Inferior parietal cortex (tissue), 1 donor: ENCODE results near the gene MRPL16.
"Not testable (repeated sequence)": the region's sequence is repeated elsewhere in the genome, so short reads cannot be mapped to it uniquely, and the experiment has no call there.

Experiments used
- DNase-seq: peaks from one replicate; pipeline ENCODE4 v3.0.0-alpha.2; 2016; ENCODE audit errors: extremely low spot score

Gene MRPL16

GRCh38 chr11:59812220-59812619, 1.6 kb upstream of the MRPL16 start:
- no peak for DNase-seq

GRCh38 chr11:59810911-59811259, 307 bp upstream of the MRPL16 start:
- DNase-seq, result no peak

DNA sequence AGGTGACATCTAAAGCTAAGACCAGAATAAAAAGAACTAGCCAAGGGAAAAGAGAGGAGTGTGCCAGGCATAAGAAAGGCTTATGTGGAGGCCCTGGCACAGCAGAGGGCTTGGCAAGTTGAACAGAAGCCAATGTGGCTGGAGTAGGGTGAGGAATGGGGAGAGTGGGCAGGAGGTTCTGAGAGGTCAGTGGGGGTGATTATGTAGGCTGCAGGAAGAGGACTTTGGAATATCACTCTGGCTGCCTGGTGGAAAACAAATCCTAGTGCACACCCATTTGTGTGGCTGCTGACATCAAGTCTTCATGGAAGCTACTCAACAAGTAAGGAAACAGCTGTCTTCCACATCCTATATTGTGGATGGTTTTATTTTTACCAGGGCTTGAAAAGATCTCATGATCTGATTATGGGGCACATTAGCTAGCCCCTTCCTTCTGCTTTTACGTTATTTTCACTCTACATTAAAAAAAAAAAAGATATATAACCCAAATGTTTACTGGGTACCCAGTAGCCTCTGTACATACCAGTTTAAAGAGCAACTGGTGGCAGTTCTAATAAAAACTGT, 3.4 kb downstream of the MRPL16 start:
- DNase-seq, result no peak

GRCh38 chr11:59804061-59804460, 6.5 kb downstream of the MRPL16 start:
- no peak for DNase-seq

- DNase-seq, result peak; percentile 91
Observed at GRCh38 chr11:59802639-59803176, 7.9 kb downstream of the MRPL16 start.

- DNase-seq, result no peak
Observed at GRCh38 chr11:59801981-59802638, 8.5 kb downstream of the MRPL16 start.

DNA sequence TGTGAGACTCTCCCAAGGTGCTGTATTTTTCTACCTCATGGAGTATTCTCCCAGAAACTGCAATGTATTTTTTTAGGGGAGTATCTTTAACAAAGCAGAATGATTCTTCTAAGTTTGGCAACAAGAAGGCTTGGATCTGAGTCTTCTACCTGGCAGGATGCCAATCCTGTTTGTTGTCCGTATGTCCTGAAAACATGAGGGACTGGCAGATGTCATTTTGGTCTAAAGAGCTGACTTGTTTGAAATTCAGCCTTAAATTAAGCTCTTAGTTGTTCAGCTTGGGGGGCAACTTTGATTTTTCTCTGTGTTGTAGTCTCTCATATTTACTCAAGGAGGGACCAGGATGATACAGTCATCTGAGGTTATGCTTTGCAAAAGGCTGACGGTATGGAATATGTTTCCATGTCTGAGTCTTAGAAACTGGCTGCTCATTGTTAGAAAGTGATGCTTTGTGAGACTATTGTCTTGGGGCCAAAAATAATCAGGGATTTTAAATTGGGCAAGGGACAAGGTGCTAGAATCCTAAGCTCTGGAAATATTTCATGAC, 9.3 kb downstream of the MRPL16 start:
- no peak for DNase-seq

DNA sequence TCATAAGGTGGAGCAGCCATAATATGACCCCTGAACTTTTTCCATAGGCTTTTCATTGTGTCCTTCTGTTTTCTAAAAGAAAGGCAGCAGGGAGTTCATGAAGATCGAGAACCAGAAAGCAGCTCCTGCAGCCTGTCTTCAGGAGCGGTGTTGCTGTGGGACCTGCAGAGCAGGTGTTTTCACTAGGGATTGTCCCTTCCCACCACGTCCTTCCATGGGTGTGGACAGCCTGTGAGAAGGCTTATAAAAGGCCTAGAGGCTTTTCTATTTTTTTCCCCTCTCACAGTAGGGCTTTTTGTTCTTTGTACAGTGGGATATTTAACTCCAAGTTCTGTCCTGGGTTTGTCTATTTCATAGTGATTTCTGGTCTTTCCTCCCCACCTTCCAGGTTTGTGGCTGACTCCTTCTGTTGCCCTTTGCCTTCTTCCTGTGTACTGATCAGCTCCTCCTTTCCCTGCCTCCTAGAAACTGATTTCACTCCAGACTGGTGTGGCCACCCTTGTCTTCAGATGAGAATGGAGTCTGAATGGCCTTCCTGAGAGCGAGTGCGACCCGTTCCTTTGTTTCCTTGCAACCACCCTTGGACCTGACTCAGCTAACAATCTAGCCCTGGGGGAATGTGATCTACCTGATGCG, 10.1 kb downstream of the MRPL16 start:
- no peak for DNase-seq

- DNase-seq, result no peak
Observed at GRCh38 chr11:59794417-59794816, 16.2 kb downstream of the MRPL16 start.

DNA sequence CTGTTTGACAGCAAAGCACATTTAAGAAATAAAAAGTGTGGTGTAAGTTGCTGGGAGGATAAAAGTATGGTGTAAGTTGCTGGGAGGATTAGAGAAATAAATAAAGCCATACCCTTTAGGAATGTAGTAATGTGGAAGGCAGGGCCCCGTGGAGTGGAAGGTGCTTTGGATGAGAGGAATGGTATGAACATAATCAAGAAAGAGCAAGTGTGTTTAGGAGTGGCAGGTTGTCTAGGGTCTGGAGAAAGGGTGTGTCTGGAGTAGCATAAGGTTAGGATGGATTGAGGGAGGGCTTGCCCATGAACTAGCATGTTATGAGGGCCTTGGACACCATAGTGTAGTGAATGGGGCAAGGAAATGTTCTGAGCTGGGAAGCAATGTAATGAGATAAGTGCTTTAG, 18.1 kb downstream of the MRPL16 start:
- DNase-seq, result no peak

DNA sequence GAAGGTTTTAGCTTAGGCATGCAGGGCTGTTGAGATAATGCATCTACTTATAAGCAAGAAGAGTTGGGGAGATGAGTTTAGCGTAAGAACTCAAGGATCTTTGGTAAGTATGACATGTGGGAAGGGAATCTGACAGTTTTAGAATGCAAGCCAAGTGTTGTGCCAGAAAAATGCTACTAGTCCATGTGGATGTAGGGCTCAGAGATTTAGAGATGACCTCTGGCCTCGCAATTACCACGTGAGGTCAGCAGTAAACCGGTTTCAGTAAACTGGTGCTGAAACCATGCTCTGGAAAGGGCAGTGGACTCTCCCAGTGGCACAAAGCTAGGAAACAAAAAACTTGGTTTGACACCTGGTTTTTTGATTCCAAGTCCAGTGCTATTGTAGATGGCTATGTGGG, 18.9 kb downstream of the MRPL16 start:
- DNase-seq, result no peak

GRCh38 chr11:59787816-59788215, 22.8 kb downstream of the MRPL16 start:
- no peak for DNase-seq

- DNase-seq, result no peak
Observed at GRCh38 chr11:59787255-59787588, 23.4 kb downstream of the MRPL16 start.

- DNase-seq, result no peak
Observed at GRCh38 chr11:59785818-59786217, 24.8 kb downstream of the MRPL16 start.

- not testable (repeated sequence) for DNase-seq
Observed at GRCh38 chr11:59784441-59784840, 26.1 kb downstream of the MRPL16 start.

- DNase-seq, result no peak
Observed at GRCh38 chr11:59783632-59784090, 26.9 kb downstream of the MRPL16 start.

- DNase-seq, result no peak
Observed at GRCh38 chr11:59782080-59782479, 28.5 kb downstream of the MRPL16 start.

- DNase-seq, result no peak
Observed at GRCh38 chr11:59779487-59779886, 31.1 kb downstream of the MRPL16 start.

- no peak for DNase-seq
Observed at GRCh38 chr11:59778122-59778521, 32.5 kb downstream of the MRPL16 start.

DNA sequence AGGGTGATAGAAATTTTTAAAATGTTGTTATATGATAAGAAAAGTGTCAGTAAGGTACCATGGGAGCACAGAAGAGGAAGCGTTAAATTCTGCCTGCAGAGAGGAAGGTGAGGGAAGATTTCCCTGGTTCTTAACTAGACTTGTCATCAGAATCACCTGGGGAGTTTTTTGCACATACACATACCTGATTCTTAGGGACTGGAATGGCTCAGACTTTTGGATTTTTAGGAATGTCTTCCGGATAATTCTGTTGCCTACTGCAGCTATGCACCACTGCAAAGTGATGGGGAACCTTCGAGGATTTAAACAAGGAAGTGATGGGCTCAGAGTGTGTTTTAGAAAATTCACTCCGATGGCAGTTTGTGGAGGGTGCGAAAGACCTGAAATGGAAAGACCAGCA, 33.5 kb downstream of the MRPL16 start:
- no peak for DNase-seq

DNA sequence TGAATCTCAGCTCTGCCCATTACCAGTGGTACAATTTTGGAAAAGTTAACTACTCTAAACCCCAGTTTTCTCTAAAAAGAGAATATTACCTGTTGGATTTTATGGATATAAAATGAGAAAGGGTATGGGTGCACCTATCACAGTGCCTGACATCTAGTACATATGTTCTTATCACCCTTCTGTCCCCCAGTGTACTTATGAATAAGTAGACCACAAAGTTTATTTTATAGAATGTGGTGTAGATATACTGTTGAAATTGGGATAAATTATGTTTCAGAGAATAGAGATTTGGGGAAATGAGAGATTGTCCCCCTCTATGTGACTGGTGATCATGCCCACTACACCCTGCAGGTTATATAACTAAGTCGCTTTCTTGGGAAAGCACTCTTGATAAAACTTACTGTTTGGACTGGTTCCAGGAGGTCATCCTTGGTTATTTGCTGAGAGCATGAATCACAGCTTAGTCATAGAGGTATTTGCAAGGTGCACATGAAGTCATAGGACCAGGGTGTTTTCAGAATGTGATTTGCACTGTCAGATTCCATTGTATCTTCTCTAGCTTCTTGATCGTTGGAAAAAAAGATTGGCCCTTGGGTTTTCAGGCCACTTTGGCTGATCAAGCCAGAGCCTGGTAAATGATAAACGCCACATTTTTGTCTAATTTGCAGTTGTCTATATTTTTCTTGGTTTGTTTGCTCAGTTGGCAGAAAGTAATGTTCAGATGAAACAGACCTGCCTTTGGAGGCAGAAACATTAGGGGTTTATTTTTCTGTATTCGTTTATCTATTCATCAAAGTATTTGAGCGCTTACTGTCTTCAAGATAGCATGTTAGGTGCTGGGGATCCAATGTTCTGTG, 34.1 kb downstream of the MRPL16 start:
- DNase-seq, result no peak

GRCh38 chr11:59773083-59773440, 37.5 kb downstream of the MRPL16 start:
- no peak for DNase-seq
